ENCODE measurements around the gene CNOT3.

DNA sequence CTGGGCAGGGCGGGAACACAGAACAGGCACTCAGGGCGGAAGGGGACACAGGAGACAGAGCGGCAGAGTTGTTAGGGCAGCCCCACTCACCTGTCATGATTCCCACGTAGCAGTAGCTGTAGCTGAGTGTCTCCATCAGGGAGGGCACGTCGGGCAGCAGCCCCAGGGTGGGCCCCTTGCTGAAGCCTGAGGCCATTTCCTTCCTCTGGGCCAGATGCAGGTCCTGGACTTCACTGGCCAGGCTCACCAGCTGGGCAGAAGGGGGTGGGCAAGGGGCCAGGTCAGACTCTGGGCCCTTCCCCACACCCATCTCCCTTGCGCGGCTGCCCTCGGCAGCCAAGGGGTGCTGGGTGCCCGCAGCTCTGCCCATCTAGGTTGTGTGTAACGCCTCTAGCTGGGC, 45.9 kb downstream of the CNOT3 start:
- TF ChIP-seq, protein P1, sequence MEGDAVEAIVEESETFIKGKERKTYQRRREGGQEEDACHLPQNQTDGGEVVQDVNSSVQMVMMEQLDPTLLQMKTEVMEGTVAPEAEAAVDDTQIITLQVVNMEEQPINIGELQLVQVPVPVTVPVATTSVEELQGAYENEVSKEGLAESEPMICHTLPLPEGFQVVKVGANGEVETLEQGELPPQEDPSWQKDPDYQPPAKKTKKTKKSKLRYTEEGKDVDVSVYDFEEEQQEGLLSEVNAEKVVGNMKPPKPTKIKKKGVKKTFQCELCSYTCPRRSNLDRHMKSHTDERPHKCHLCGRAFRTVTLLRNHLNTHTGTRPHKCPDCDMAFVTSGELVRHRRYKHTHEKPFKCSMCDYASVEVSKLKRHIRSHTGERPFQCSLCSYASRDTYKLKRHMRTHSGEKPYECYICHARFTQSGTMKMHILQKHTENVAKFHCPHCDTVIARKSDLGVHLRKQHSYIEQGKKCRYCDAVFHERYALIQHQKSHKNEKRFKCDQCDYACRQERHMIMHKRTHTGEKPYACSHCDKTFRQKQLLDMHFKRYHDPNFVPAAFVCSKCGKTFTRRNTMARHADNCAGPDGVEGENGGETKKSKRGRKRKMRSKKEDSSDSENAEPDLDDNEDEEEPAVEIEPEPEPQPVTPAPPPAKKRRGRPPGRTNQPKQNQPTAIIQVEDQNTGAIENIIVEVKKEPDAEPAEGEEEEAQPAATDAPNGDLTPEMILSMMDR (IDR thresholded peaks at IDR 0.05), result no peak
- no peak for TF ChIP-seq POLR2A (IDR thresholded peaks at IDR 0.05)
